Loucy (cell line): ENCODE results near the gene ZNF747.

Source experiments
- EZH2phosphoT487 ChIP-seq: fragments of 200-600 bp; IDR thresholded peaks from 2 replicates; pipeline ENCODE4 v1.6.1; 2018; ENCODE audit warnings: antibody characterized with exemption, mild to moderate bottlenecking, moderate library complexity, borderline replicate concordance
- TF ChIP-seq, protein P1 (sequence below): fragments of 200-600 bp; sonication (generic); conservative IDR thresholded peaks from 2 replicates; pipeline ENCODE4 v1.5.1; 2014; ENCODE audit warnings: mild to moderate bottlenecking, antibody characterized with exemption, low read length

DNA sequence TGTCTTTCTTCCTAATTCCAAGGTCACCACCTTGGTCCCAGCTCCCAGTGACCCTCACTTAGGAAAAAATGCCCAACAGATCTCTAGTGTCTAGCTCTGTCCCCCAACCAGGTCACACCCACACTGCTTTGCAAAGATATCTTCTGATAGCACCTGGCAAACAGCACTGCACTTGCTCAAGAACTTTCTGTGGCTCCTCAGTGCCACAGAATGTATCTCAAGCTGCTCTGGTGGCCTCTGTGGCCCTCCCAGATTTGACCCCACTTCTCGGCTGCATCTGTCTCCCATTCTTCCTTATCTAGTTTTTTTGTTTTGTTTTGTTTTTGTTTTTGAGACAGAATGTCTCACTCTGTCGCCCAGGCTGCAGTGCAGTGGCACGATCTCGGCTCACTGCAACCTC lies 31.9 kb upstream of the ZNF747 start:
- TF ChIP-seq, protein P1, sequence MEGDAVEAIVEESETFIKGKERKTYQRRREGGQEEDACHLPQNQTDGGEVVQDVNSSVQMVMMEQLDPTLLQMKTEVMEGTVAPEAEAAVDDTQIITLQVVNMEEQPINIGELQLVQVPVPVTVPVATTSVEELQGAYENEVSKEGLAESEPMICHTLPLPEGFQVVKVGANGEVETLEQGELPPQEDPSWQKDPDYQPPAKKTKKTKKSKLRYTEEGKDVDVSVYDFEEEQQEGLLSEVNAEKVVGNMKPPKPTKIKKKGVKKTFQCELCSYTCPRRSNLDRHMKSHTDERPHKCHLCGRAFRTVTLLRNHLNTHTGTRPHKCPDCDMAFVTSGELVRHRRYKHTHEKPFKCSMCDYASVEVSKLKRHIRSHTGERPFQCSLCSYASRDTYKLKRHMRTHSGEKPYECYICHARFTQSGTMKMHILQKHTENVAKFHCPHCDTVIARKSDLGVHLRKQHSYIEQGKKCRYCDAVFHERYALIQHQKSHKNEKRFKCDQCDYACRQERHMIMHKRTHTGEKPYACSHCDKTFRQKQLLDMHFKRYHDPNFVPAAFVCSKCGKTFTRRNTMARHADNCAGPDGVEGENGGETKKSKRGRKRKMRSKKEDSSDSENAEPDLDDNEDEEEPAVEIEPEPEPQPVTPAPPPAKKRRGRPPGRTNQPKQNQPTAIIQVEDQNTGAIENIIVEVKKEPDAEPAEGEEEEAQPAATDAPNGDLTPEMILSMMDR, result no peak
- TF ChIP-seq EZH2phosphoT487, result no peak
